HEK293 (cell line): ENCODE results near the gene CFAP299.

Experiments
- CTCF ChIA-PET: fragments of 350-600 bp; formaldehyde crosslinking; extraction: SDS; loops from one replicate; lab custom pipeline; 2021; ENCODE audit warnings: antibody characterized with exemption; lab: Yijun Ruan, JAX
- POLR2A ChIA-PET: fragments of 300-600 bp; formaldehyde crosslinking; extraction: SDS; loops from one replicate; lab custom pipeline; 2020; ENCODE audit warnings: antibody characterized with exemption, inconsistent platforms; lab: Yijun Ruan, JAX
- H3K27ac ChIP-seq: fragments of 200-500 bp; sonication (Bioruptor generic); 2 replicates; pipeline ENCODE4 v1.5.1; 2014; ENCODE audit warnings: low read depth, low read length, control low read depth, inconsistent platforms; ENCODE audit errors: extremely low read depth
- H3K36me3 ChIP-seq, 2 experiments: fragments of 200-500 bp in 1 of 2; sonication (Bioruptor generic) in 1 of 2; 1 replicate in 1 of 2; 2 replicates in 1 of 2; pipeline ENCODE4 v1.5.1; 2014 to 2017; ENCODE audit warnings: inconsistent platforms in 2 of 2, low read length in 2 of 2; ENCODE audit not compliant: control insufficient read depth in 2 of 2, insufficient read depth in 1 of 2
- H3K4me1 ChIP-seq: fragments of 200-500 bp; sonication (Bioruptor generic); 2 replicates; pipeline ENCODE4 v1.5.1; 2014; ENCODE audit warnings: mild to moderate bottlenecking, low read length, inconsistent platforms; ENCODE audit not compliant: control insufficient read depth, insufficient read depth
- H3K4me3 ChIP-seq: 2 replicates; pipeline ENCODE4 v1.5.1; 2011; ENCODE audit warnings: low read depth, mild to moderate bottlenecking, control low read depth, low read length, moderate library complexity
- H3K9me3 ChIP-seq: fragments of 200-500 bp; sonication (Bioruptor generic); 2 replicates; pipeline ENCODE4 v1.5.1; 2014; ENCODE audit warnings: low read depth, low read length, inconsistent platforms; ENCODE audit not compliant: control insufficient read depth, insufficient read depth
- GFI1B ChIP-seq: fragments of 450-650 bp; formaldehyde crosslinking; IDR thresholded peaks from 2 replicates; pipeline ENCODE4 v1.5.1; 2016; ENCODE audit warnings: missing biosample characterization, missing genetic modification characterization
- HOXA7 ChIP-seq: sonication (generic); formaldehyde crosslinking; IDR thresholded peaks from 2 replicates; pipeline ENCODE4 v1.8.1; 2022; ENCODE audit warnings: missing genetic modification reagents, borderline replicate concordance
- TRIM28 ChIP-seq: IDR thresholded peaks from 2 replicates; pipeline ENCODE4 v1.6.1; 2011; ENCODE audit warnings: low read length, control low read depth, borderline replicate concordance
- YY1 ChIP-seq: fragments of 450-650 bp; formaldehyde crosslinking; IDR thresholded peaks from 2 replicates; pipeline ENCODE4 v1.5.1; 2018; ENCODE audit warnings: missing biosample characterization, missing genetic modification characterization
- YY2 ChIP-seq: fragments of 450-650 bp; formaldehyde crosslinking; IDR thresholded peaks from 2 replicates; pipeline ENCODE4 v1.5.1; 2016; ENCODE audit warnings: missing biosample characterization, missing genetic modification characterization
- ZBTB17 ChIP-seq: fragments of 450-650 bp; formaldehyde crosslinking; IDR thresholded peaks from 2 replicates; pipeline ENCODE4 v1.5.1; 2016; ENCODE audit warnings: missing biosample characterization, missing genetic modification characterization
- ZBTB21 ChIP-seq: fragments of 450-650 bp; formaldehyde crosslinking; IDR thresholded peaks from 2 replicates; pipeline ENCODE4 v1.5.1; 2017; ENCODE audit warnings: missing biosample characterization, missing genetic modification characterization
- ZBTB48 ChIP-seq: fragments of 450-650 bp; formaldehyde crosslinking; IDR thresholded peaks from 2 replicates; pipeline ENCODE4 v1.5.1; 2016; ENCODE audit warnings: missing biosample characterization, missing genetic modification characterization
- ZFHX2 ChIP-seq: fragments of 450-650 bp; formaldehyde crosslinking; conservative IDR thresholded peaks from 2 replicates; pipeline ENCODE4 v1.5.1; 2016; ENCODE audit warnings: missing biosample characterization, missing genetic modification characterization
- ZNF202 ChIP-seq: fragments of 450-650 bp; formaldehyde crosslinking; IDR thresholded peaks from 2 replicates; pipeline ENCODE4 v1.5.1; 2016; ENCODE audit warnings: missing biosample characterization, missing genetic modification characterization, borderline replicate concordance
- ZNF211 ChIP-seq: fragments of 450-650 bp; formaldehyde crosslinking; IDR thresholded peaks from 2 replicates; pipeline ENCODE4 v1.5.1; 2016; ENCODE audit warnings: low read depth, missing biosample characterization, missing genetic modification characterization
- ZNF266 ChIP-seq: fragments of 450-650 bp; formaldehyde crosslinking; IDR thresholded peaks from 2 replicates; pipeline ENCODE4 v1.5.1; 2016; ENCODE audit warnings: missing biosample characterization, missing genetic modification characterization, low read depth
- ZNF274 ChIP-seq, 2 experiments: fragments of 200-500 bp in 1 of 2; fragments of 450-650 bp in 1 of 2; sonication (Bioruptor generic) in 1 of 2; formaldehyde crosslinking in 1 of 2; IDR thresholded peaks; 2 replicates each; pipeline versions ENCODE4 v1.5.1 to v1.6.1; 2014 to 2016; ENCODE audit warnings: borderline replicate concordance in 1 of 2, inconsistent platforms in 1 of 2, low read length in 1 of 2, missing biosample characterization in 1 of 2, missing genetic modification characterization in 1 of 2
- ZNF391 ChIP-seq: fragments of 450-650 bp; formaldehyde crosslinking; IDR thresholded peaks from 2 replicates; pipeline ENCODE4 v1.5.1; 2016; ENCODE audit warnings: low read depth, missing biosample characterization, missing genetic modification characterization, borderline replicate concordance
- ZNF473 ChIP-seq: fragments of 450-650 bp; formaldehyde crosslinking; IDR thresholded peaks from 2 replicates; pipeline ENCODE4 v1.5.1; 2017; ENCODE audit warnings: missing biosample characterization, missing genetic modification characterization
- ZNF510 ChIP-seq: fragments of 450-650 bp; formaldehyde crosslinking; IDR thresholded peaks from 2 replicates; pipeline ENCODE4 v1.5.1; 2018; ENCODE audit warnings: mild to moderate bottlenecking, missing genetic modification characterization, missing biosample characterization; ENCODE audit not compliant: insufficient replicate concordance
- ZNF555 ChIP-seq: fragments of 450-650 bp; formaldehyde crosslinking; conservative IDR thresholded peaks from 2 replicates; pipeline ENCODE4 v1.5.1; 2017; ENCODE audit warnings: missing biosample characterization, mild to moderate bottlenecking, missing genetic modification characterization, inconsistent platforms
- ZNF585B ChIP-seq: fragments of 450-650 bp; formaldehyde crosslinking; IDR thresholded peaks from 2 replicates; pipeline ENCODE4 v1.5.1; 2016; ENCODE audit warnings: missing biosample characterization, missing genetic modification characterization
- ZNF624 ChIP-seq: fragments of 450-650 bp; formaldehyde crosslinking; IDR thresholded peaks from 2 replicates; pipeline ENCODE4 v1.5.1; 2017; ENCODE audit warnings: missing biosample characterization, missing genetic modification characterization
- ZNF701 ChIP-seq: fragments of 450-650 bp; formaldehyde crosslinking; IDR thresholded peaks from 2 replicates; pipeline ENCODE4 v1.5.1; 2016; ENCODE audit warnings: missing biosample characterization, missing genetic modification characterization
- ZNF837 ChIP-seq: fragments of 450-650 bp; formaldehyde crosslinking; IDR thresholded peaks from 2 replicates; pipeline ENCODE4 v1.5.1; 2016; ENCODE audit warnings: missing biosample characterization, missing genetic modification characterization
- ZNF843 ChIP-seq: fragments of 450-650 bp; formaldehyde crosslinking; IDR thresholded peaks from 2 replicates; pipeline ENCODE4 v1.5.1; 2016; ENCODE audit warnings: missing biosample characterization, missing genetic modification characterization
- TF ChIP-seq, protein P1 (sequence below): fragments of 450-650 bp; formaldehyde crosslinking; IDR thresholded peaks from 2 replicates; pipeline ENCODE4 v1.5.1; 2016; ENCODE audit warnings: missing biosample characterization, missing genetic modification characterization
- TF ChIP-seq, protein P2 (sequence below): fragments of 450-650 bp; formaldehyde crosslinking; optimal IDR thresholded peaks from 2 replicates; pipeline ENCODE3; 2016; ENCODE audit warnings: missing biosample characterization, mild to moderate bottlenecking, missing genetic modification characterization
- TF ChIP-seq, protein P3 (sequence below): fragments of 450-650 bp; formaldehyde crosslinking; IDR thresholded peaks from 2 replicates; pipeline ENCODE4 v1.5.1; 2017; ENCODE audit warnings: missing biosample characterization, missing genetic modification characterization
- TF ChIP-seq, protein P4 (sequence below): fragments of 450-650 bp; formaldehyde crosslinking; IDR thresholded peaks from 2 replicates; pipeline ENCODE4 v1.5.0; 2017; ENCODE audit warnings: missing biosample characterization, missing genetic modification characterization, borderline replicate concordance
- TF ChIP-seq, protein P5 (sequence below): fragments of 450-650 bp; formaldehyde crosslinking; IDR thresholded peaks from 2 replicates; pipeline ENCODE4 v1.5.1; 2017; ENCODE audit warnings: missing biosample characterization, missing genetic modification characterization
- TF ChIP-seq, protein P6 (sequence below): fragments of 450-650 bp; formaldehyde crosslinking; IDR thresholded peaks from 2 replicates; pipeline ENCODE4 v1.5.1; 2016; ENCODE audit warnings: missing biosample characterization, missing genetic modification characterization

Gene CFAP299

DNA sequence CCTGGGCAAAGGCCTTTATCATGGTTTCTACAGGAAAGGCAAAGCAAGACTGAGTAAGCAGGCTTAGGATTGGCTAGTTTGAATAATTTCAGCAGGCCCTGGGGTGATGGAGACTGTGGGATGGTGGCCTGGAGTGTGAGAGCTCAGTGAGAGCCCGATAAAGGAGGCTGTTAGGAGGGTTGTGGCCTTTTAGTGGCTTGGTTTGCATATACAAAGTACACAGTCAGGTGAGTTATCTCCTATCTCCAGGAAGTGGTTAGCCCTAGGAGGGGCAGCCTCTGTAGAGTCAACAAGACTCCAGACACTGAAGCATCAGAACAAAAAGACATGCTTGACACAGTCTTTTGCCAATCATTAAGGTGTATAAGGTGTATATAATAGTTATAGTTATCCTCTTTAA, 157.2 kb downstream of the CFAP299 start:
- CTCF ChIA-PET: no interaction called here
- no peak for TF ChIP-seq ZNF202 (tag by site-specific recombination)
- no peak for TF ChIP-seq ZNF211 (tag by site-specific recombination)
- TF ChIP-seq ZNF266 (tag by site-specific recombination): no peak
- TF ChIP-seq ZNF843 (tag by site-specific recombination): no peak
- no peak for TF ChIP-seq ZNF510 (tag by site-specific recombination)
- TF ChIP-seq ZBTB21 (tag by site-specific recombination): no peak
- TF ChIP-seq ZNF701 (tag by site-specific recombination): no peak
- no peak for TF ChIP-seq GFI1B (tag by site-specific recombination)
- TF ChIP-seq, protein P1, sequence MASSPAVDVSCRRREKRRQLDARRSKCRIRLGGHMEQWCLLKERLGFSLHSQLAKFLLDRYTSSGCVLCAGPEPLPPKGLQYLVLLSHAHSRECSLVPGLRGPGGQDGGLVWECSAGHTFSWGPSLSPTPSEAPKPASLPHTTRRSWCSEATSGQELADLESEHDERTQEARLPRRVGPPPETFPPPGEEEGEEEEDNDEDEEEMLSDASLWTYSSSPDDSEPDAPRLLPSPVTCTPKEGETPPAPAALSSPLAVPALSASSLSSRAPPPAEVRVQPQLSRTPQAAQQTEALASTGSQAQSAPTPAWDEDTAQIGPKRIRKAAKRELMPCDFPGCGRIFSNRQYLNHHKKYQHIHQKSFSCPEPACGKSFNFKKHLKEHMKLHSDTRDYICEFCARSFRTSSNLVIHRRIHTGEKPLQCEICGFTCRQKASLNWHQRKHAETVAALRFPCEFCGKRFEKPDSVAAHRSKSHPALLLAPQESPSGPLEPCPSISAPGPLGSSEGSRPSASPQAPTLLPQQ (tag by site-specific recombination): no peak
- TF ChIP-seq YY1 (tag by site-specific recombination): no peak
- TF ChIP-seq ZNF837 (tag by site-specific recombination): no peak
- TF ChIP-seq ZNF473 (tag by site-specific recombination): no peak
- TF ChIP-seq, protein P2, sequence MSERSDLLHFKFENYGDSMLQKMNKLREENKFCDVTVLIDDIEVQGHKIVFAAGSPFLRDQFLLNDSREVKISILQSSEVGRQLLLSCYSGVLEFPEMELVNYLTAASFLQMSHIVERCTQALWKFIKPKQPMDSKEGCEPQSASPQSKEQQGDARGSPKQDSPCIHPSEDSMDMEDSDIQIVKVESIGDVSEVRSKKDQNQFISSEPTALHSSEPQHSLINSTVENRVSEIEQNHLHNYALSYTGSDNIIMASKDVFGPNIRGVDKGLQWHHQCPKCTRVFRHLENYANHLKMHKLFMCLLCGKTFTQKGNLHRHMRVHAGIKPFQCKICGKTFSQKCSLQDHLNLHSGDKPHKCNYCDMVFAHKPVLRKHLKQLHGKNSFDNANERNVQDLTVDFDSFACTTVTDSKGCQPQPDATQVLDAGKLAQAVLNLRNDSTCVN: no peak
- TF ChIP-seq TRIM28: no peak
- no peak for TF ChIP-seq ZNF555 (tag by site-specific recombination)
- no peak for TF ChIP-seq ZNF624
- TF ChIP-seq, protein P3, sequence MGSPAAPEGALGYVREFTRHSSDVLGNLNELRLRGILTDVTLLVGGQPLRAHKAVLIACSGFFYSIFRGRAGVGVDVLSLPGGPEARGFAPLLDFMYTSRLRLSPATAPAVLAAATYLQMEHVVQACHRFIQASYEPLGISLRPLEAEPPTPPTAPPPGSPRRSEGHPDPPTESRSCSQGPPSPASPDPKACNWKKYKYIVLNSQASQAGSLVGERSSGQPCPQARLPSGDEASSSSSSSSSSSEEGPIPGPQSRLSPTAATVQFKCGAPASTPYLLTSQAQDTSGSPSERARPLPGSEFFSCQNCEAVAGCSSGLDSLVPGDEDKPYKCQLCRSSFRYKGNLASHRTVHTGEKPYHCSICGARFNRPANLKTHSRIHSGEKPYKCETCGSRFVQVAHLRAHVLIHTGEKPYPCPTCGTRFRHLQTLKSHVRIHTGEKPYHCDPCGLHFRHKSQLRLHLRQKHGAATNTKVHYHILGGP (tag by site-specific recombination): no peak
- no peak for TF ChIP-seq ZFHX2 (tag by site-specific recombination)
- TF ChIP-seq, protein P4, sequence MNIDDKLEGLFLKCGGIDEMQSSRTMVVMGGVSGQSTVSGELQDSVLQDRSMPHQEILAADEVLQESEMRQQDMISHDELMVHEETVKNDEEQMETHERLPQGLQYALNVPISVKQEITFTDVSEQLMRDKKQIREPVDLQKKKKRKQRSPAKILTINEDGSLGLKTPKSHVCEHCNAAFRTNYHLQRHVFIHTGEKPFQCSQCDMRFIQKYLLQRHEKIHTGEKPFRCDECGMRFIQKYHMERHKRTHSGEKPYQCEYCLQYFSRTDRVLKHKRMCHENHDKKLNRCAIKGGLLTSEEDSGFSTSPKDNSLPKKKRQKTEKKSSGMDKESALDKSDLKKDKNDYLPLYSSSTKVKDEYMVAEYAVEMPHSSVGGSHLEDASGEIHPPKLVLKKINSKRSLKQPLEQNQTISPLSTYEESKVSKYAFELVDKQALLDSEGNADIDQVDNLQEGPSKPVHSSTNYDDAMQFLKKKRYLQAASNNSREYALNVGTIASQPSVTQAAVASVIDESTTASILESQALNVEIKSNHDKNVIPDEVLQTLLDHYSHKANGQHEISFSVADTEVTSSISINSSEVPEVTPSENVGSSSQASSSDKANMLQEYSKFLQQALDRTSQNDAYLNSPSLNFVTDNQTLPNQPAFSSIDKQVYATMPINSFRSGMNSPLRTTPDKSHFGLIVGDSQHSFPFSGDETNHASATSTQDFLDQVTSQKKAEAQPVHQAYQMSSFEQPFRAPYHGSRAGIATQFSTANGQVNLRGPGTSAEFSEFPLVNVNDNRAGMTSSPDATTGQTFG (tag by site-specific recombination): no peak
- TF ChIP-seq YY2 (tag by site-specific recombination): no peak

DNA sequence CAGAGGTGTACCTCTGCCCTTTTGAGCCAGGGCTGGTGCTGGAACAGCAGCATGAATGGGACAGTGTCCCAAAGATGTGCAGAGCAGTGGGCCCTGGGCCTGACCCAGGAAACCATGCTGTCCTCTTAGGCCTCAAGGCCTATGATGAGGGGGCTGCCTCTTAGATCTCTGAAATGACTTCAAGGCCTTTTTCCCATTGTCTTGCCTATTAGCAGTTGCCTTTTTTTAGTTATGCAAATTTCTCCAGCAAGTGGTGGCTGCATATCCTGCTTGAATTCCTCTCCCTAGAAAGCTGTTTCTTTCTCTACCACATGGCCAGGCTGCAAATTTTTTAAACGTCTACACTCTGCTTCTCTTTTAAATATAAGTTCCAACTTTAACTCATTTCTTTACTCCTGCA, 160.3 kb downstream of the CFAP299 start:
- ChIA-PET CTCF (no interaction called here), POLR2A (no interaction called here)
- Histone ChIP-seq H3K4me3 (no peak overlapping the region), H3K27ac (no peak overlapping the region), H3K36me3 (no peaks in the 10 kb centered on the region), H3K4me1 (no peaks in the 10 kb centered on the region), H3K9me3 (no peaks in the 10 kb centered on the region)
- TF ChIP-seq, protein P5, sequence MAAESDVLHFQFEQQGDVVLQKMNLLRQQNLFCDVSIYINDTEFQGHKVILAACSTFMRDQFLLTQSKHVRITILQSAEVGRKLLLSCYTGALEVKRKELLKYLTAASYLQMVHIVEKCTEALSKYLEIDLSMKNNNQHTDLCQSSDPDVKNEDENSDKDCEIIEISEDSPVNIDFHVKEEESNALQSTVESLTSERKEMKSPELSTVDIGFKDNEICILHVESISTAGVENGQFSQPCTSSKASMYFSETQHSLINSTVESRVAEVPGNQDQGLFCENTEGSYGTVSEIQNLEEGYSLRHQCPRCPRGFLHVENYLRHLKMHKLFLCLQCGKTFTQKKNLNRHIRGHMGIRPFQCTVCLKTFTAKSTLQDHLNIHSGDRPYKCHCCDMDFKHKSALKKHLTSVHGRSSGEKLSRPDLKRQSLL (tag by site-specific recombination): no peak
- TF ChIP-seq, protein P6, sequence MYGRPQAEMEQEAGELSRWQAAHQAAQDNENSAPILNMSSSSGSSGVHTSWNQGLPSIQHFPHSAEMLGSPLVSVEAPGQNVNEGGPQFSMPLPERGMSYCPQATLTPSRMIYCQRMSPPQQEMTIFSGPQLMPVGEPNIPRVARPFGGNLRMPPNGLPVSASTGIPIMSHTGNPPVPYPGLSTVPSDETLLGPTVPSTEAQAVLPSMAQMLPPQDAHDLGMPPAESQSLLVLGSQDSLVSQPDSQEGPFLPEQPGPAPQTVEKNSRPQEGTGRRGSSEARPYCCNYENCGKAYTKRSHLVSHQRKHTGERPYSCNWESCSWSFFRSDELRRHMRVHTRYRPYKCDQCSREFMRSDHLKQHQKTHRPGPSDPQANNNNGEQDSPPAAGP: no peak
- TF ChIP-seq ZNF391 (tag by site-specific recombination): no peak
- no peak for TF ChIP-seq HOXA7 (CRISPR knock-in tag)
- TF ChIP-seq ZBTB48 (tag by site-specific recombination): no peak
- no peak for TF ChIP-seq ZNF585B (tag by site-specific recombination)
- TF ChIP-seq ZBTB17 (tag by site-specific recombination): no peak
- TF ChIP-seq ZNF843 (tag by site-specific recombination): no peak
- TF ChIP-seq YY1 (tag by site-specific recombination): no peak
- TF ChIP-seq ZNF274 (IDR thresholded peaks at IDR 0.05; ENCODE audit: low read length): no peak
- TF ChIP-seq ZNF274 (tag by site-specific recombination; IDR thresholded peaks at IDR 0.05; ENCODE audit: borderline replicate concordance): no peak

More for the DNA sequence above, 157.2 kb downstream of the CFAP299 start:
- Histone ChIP-seq H3K36me3 (no peaks in the 10 kb centered on the region), H3K4me3 (no peak overlapping the region), H3K27ac (no peak overlapping the region), H3K4me1 (no peaks in the 10 kb centered on the region), H3K9me3 (no peaks in the 10 kb centered on the region)
- POLR2A ChIA-PET: no interaction called here
